ENCODE measurements around the gene THBS2. TPM values are rescaled to one million over a fixed set of nuclear protein-coding genes. Genes with fewer than 3 reads are reported as not detected.

THBS2 gene
- total and polyA plus RNA-seq, 10 of the 15 experiments (the other 5 are each of a cell fraction or from before 2014, with no cell fraction given): 0.07 to 0.10 TPM; not detected in 8

- ChIA-PET RAD21 (ENCODE audit: unreplicated experiment) (no interaction called here), POLR2A (no interaction called here), SMC1A (ENCODE audit: uncharacterized antibody, unreplicated experiment) (no interaction called here), CTCF (no interaction called here)
- TF ChIP-seq ETV6 (conservative IDR thresholded peaks at IDR 0.05 in 1 of 2, IDR thresholded peaks at IDR 0.05 in 1 of 2; ENCODE audit: borderline replicate concordance in 1 of 2, low read depth in 1 of 2): no peak
- no peak for TF ChIP-seq RUNX3 (IDR thresholded peaks at IDR 0.05; ENCODE audit: low read length)
- no peak for TF ChIP-seq STAT3 (IDR thresholded peaks at IDR 0.05; ENCODE audit: low read depth, low read length)
- no peak for TF ChIP-seq CHD2 (IDR thresholded peaks at IDR 0.05; ENCODE audit: borderline replicate concordance, low read depth, low read length)
- TF ChIP-seq PAX8 (IDR thresholded peaks at IDR 0.05): no peak
- TF ChIP-seq JUND (IDR thresholded peaks at IDR 0.05; ENCODE audit: low read depth, low read length): no peak
- no peak for TF ChIP-seq MTA3 (IDR thresholded peaks at IDR 0.05; ENCODE audit: borderline replicate concordance, low read length)
- TF ChIP-seq TAF1 (IDR thresholded peaks at IDR 0.05; ENCODE audit: borderline replicate concordance, low read depth, low read length): no peak
- no peak for TF ChIP-seq E4F1 (IDR thresholded peaks at IDR 0.05; ENCODE audit: borderline replicate concordance, partially characterized antibody)
- no peak for TF ChIP-seq MEF2B (IDR thresholded peaks at IDR 0.05; ENCODE audit: partially characterized antibody, poor library complexity, severe bottlenecking)
- no peak for TF ChIP-seq ASH2L (IDR thresholded peaks at IDR 0.05; ENCODE audit: borderline replicate concordance, low read depth)
- TF ChIP-seq TBL1XR1 (IDR thresholded peaks at IDR 0.05; ENCODE audit: low read depth, low read length): no peak
- no peak for TF ChIP-seq EP300 (IDR thresholded peaks at IDR 0.05; ENCODE audit: borderline replicate concordance in 1 of 2, control insufficient read depth in 1 of 2, low read depth in 2 of 2, low read length in 2 of 2)
- Histone ChIP-seq H3K27me3 (replicated peaks in 1 of 2; ENCODE audit: control insufficient read depth in 2 of 2, insufficient read depth in 2 of 2, low read length in 1 of 2) (peaks cover 0 to 3% of the 10 kb centered on the region in 2 experiments; a peak in 1 of 4 replicates), H3K4me1 (ENCODE audit: control insufficient read depth, insufficient read depth, low read length) (no peaks in the 10 kb centered on the region), H3K9me3 (replicated peaks; ENCODE audit: control insufficient read depth, insufficient read depth, low read length) (no peaks in the 10 kb centered on the region; the same call in 2 of the 3 replicates), H3K4me2 (ENCODE audit: control insufficient read depth, insufficient read depth) (no peak overlapping the region), H3K9ac (ENCODE audit: control insufficient read depth, insufficient read depth, low read length) (no peak overlapping the region), H3K4me3 (no peak overlapping the region), H3K36me3 (ENCODE audit: control insufficient read depth in 2 of 2, insufficient read depth in 2 of 2, low read length in 1 of 2) (no peaks in the 10 kb centered on the region), H3K79me2 (ENCODE audit: control insufficient read depth, insufficient read depth, low read length) (no peaks in the 10 kb centered on the region), H2AFZ (ENCODE audit: control insufficient read depth, low read depth, low read length) (no peak overlapping the region), H4K20me1 (ENCODE audit: control insufficient read depth, insufficient read depth) (no peaks in the 10 kb centered on the region), H3K27ac (ENCODE audit: control insufficient read depth, insufficient read depth) (no peak overlapping the region)
- DNase-seq (ENCODE audit: low read depth, low spot score) (no peak), FAIRE-seq (no peak), ATAC-seq (no peak)
- BruUV-seq (replicated peaks): no TSS peak
- 15% methylated on average over 20 of the region's 20 CpGs for WGBS (ENCODE audit: insufficient coverage, insufficient replicate concordance, low lambda C conversion rate, missing lambda C conversion rate)
- intact Hi-C loops (cut with micrococcal nuclease; ENCODE audit: unreplicated experiment): no loop called here
- in situ Hi-C loops (cut with MboI): no loop called here
Observed at GRCh38 chr6:169251822-169252504, 1.7 kb downstream of the THBS2 start.

Data from GM12878 (cell line).